GM13976 (cell line): ENCODE measurements around the gene FAXC.
A peak's percentile ranks its signal among the peaks of the same experiment; 100 is the strongest.
"Not testable (repeated sequence)": the region's sequence is repeated elsewhere in the genome, so short reads cannot be mapped to it uniquely, and the experiment has no call there.

ENCODE experiments used
- DNase-seq: peaks from one replicate; pipeline ENCODE4 v3.0.0; 2012; ENCODE audit warnings: low spot score
- in situ Hi-C: fragments of 300-500 bp; cut with MboI; formaldehyde crosslinking; loops from one replicate; pipeline ENCODE4 v1.12.0; 2022; ENCODE audit warnings: low sequenced_read_pairs, mixed read lengths, inconsistent platforms; ENCODE audit not compliant: unreplicated experiment
- TF ChIP-seq, protein P1 (sequence below): IDR thresholded peaks from 2 replicates; pipeline ENCODE4 v1.5.1; 2012; ENCODE audit warnings: borderline replicate concordance, mild to moderate bottlenecking; ENCODE audit not compliant: insufficient read depth; ENCODE audit errors: extremely low read depth, missing control alignments, control extremely low read depth

FAXC gene

DNA sequence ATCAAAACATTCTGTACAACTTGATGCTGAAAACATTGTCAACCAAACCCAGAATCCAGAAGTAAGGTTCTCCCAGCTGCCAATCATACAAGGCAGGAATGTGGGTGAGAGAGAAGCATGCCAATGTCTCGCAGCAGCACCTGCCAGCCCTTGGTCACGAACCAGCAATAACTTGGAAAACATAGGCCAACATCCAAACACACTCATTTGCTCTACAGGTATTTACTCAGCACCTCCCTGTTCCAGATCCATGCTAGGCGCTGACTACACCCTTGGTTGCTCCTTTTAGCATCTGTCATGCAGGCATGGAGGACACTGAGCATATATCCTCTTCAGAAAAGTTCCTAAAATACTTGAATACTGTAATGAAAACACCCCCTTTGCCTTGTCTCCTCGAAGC lies 63.6 kb downstream of the FAXC start:
- TF ChIP-seq, protein P1, sequence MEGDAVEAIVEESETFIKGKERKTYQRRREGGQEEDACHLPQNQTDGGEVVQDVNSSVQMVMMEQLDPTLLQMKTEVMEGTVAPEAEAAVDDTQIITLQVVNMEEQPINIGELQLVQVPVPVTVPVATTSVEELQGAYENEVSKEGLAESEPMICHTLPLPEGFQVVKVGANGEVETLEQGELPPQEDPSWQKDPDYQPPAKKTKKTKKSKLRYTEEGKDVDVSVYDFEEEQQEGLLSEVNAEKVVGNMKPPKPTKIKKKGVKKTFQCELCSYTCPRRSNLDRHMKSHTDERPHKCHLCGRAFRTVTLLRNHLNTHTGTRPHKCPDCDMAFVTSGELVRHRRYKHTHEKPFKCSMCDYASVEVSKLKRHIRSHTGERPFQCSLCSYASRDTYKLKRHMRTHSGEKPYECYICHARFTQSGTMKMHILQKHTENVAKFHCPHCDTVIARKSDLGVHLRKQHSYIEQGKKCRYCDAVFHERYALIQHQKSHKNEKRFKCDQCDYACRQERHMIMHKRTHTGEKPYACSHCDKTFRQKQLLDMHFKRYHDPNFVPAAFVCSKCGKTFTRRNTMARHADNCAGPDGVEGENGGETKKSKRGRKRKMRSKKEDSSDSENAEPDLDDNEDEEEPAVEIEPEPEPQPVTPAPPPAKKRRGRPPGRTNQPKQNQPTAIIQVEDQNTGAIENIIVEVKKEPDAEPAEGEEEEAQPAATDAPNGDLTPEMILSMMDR: no peak
- in situ Hi-C loops: no loop called here
- no peak for DNase-seq

DNA sequence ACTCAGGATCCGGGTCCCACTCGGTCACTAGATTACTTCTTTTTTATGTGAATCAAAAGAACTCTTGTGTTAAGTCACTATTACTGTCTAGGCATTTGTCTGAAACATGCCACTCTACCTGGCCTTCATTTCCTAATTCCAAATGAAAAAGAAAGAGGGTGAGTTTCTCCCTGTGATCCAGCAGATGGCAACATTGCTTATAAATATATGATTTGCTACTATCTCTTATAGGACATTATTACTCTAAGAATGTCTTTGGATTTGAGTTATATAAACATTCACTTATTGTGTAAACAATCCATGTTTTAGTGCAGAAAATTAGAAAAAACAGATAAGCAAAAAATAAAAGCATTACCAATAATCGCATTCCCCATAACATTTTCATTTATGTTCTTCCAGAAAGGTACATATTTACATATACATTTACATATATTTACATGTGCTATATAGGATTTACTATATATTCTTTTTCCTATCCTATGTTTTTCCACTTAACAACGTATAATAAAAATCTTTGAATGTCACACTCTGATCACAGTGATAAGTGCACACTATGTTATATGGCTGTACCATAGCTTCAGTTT lies 66.9 kb downstream of the FAXC start:
- in situ Hi-C loops: no loop called here
- TF ChIP-seq, protein P1: peak; percentile 26
- DNase-seq: peak; percentile 20

DNA sequence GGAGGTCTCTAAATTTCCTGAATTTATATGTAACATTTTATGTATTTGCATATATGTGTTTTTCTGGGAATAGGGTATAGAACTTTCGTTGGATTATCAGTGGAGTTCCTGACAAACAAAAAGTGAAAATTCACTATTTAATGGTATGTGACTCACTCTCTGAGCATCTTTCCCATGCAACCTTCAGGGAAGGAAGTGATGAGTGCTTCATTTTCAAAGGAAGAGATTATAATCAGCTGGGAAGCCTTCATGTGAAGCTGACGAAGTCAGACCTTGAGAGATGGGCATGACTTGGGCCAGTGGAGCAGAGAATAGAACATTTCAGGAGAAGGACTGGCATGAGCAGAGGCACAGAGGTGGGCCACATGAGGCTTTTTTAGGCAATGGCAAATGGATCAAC lies 72.7 kb downstream of the FAXC start:
- no peak for DNase-seq
- in situ Hi-C loops: no loop called here

DNA sequence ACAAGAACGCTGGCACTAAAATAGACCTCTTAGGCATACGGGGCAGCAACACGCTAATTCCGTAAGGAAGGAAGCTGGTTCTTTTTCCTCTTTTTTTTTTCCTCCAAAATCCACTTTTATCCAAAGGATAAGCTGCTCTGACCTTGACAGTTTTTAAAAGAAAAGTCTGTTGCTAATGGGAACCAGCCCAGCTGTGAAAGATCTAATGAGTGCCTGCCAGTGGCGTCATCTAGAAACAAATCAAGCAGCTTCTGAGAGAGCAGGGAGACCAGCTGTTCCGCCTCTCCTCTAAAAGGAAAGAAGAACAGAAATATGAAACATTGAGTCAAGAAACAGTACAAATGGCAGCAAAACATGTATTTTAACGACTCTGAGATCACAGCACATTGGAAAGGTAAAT lies 78.6 kb downstream of the FAXC start:
- TF ChIP-seq, protein P1: no peak
- DNase-seq: no peak
- in situ Hi-C loops: no loop called here

More for the DNA sequence above, 72.7 kb downstream of the FAXC start:
- TF ChIP-seq, protein P1: no peak

DNA sequence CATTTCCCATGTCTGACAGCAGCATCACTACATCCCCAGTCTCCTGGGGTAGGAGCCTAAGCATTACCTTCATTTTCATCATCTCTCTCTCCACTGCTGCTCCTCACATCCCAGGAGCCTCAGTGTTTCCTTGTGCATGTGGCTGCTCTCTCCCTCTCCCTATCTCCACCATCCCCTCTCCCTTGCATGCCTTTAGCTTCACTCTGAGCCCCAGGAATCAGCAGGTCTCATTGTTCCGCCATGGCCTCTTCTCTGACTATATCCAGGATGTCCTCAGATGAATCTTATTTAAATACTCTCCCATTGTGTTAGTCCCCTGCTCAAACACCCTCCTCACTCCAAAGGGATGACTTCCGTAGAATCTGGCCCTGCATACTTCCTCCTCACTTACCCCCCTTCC lies 79.4 kb downstream of the FAXC start:
- in situ Hi-C loops: no loop called here
- DNase-seq: no peak
- TF ChIP-seq, protein P1: no peak

DNA sequence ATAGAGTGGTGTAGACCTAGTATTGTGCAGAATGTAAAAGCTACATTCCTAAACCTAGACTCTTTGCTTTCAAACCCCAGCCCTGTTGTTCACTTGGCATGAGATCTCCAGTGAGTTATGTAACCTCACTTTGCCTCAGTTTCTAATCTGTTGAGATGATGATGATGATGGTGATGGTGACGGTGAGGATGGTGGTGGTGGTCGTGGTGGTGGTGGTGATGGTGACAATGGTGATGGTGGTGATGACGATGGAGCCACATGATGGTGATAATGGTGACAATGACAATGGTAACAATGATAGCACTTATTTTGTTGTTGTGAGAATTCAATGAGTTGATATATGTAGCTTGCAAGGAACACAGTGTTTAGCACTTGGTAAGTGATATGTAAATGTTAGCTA lies 80.3 kb downstream of the FAXC start:
- TF ChIP-seq, protein P1: no peak
- DNase-seq: no peak
- in situ Hi-C loops: no loop called here

DNA sequence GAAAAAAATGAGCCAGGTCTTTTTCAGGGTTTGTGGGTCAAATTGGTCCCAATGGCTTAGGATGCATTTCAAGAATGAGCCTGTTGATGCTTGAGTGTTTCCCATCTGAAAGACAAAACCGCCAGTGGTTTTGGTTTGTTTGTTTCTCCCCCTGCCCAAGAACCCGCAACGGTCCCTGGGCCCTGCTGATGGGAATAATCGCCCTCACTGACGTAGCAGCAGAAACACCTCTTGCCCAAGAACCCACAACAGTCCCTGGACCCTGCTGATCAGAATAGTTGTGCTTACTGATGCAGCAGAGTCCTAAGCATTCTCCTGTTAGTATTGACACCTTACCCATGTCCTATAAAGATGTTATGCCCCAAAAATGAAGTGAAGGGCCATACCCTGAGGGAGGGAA lies 82.5 kb downstream of the FAXC start:
- in situ Hi-C loops: not testable (repeated sequence)

DNA sequence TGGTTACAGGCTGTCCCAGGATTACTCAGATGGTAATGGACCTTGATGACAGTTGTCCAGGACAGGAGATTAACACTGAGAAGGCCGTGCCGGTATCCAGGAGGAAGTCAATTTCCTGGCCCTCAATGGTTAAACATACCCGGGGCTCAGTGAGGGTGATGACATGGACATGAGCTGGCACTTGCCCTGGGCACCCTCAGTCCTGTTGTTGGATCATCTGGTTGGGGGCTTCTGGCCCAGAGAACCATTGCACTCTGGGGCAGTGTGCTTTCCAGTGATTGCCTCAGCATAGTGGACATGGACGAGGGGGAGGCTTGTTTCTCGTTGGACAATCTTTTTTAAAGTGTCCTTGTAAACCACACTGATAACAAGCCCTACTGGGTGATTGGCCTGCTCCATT lies 84.0 kb downstream of the FAXC start:
- in situ Hi-C loops, DNase-seq: not testable (repeated sequence)

More for the DNA sequence above, 82.5 kb downstream of the FAXC start:
- DNase-seq: not testable (repeated sequence)
